Mucosa of stomach (tissue), 1 donor: ENCODE results near the gene TFAP2A.

Experiments
- H3K27me3 ChIP-seq: one replicate; pipeline ENCODE4 v1.7.0; 2013; ENCODE audit warnings: mild to moderate bottlenecking, low read length; ENCODE audit not compliant: control insufficient read depth, insufficient read depth
- H3K36me3 ChIP-seq: one replicate; pipeline ENCODE4 v1.7.0; 2013; ENCODE audit warnings: low read length; ENCODE audit not compliant: control insufficient read depth, insufficient read depth
- H3K4me1 ChIP-seq: one replicate; pipeline ENCODE4 v1.7.0; 2013; ENCODE audit warnings: mild to moderate bottlenecking, low read length; ENCODE audit not compliant: control insufficient read depth, insufficient read depth
- H3K4me3 ChIP-seq: one replicate; pipeline ENCODE4 v1.7.0; 2013; ENCODE audit warnings: low read length
- H3K9ac ChIP-seq: one replicate; pipeline ENCODE4 v1.7.0; 2013; ENCODE audit warnings: mild to moderate bottlenecking, low read length, moderate library complexity
- H3K9me3 ChIP-seq: one replicate; pipeline ENCODE4 v1.7.0; 2013; ENCODE audit warnings: mild to moderate bottlenecking, low read length, moderate library complexity; ENCODE audit not compliant: control insufficient read depth
- donor health status: Pancreatic carcinoma.

TFAP2A gene

GRCh38 chr6:10416516-10416862 lies 1.6 kb upstream of the TFAP2A start:
- peaks cover 34% of the 10 kb centered on the region for H3K4me1 ChIP-seq
- H3K9ac ChIP-seq: no peak overlapping the region
- no peaks in the 10 kb centered on the region for H3K9me3 ChIP-seq
- no peaks in the 10 kb centered on the region for H3K36me3 ChIP-seq
- peaks cover 98% of the 10 kb centered on the region for H3K27me3 ChIP-seq
- no peak overlapping the region for H3K4me3 ChIP-seq

GRCh38 chr6:10415617-10416480 lies 975 bp upstream of the TFAP2A start:
- peaks cover 34% of the 10 kb centered on the region for H3K4me1 ChIP-seq
- no peaks in the 10 kb centered on the region for H3K36me3 ChIP-seq
- H3K9me3 ChIP-seq: no peaks in the 10 kb centered on the region
- peaks cover 98% of the 10 kb centered on the region for H3K27me3 ChIP-seq
- H3K9ac ChIP-seq: no peak overlapping the region
- H3K4me3 ChIP-seq: no peak overlapping the region

DNA sequence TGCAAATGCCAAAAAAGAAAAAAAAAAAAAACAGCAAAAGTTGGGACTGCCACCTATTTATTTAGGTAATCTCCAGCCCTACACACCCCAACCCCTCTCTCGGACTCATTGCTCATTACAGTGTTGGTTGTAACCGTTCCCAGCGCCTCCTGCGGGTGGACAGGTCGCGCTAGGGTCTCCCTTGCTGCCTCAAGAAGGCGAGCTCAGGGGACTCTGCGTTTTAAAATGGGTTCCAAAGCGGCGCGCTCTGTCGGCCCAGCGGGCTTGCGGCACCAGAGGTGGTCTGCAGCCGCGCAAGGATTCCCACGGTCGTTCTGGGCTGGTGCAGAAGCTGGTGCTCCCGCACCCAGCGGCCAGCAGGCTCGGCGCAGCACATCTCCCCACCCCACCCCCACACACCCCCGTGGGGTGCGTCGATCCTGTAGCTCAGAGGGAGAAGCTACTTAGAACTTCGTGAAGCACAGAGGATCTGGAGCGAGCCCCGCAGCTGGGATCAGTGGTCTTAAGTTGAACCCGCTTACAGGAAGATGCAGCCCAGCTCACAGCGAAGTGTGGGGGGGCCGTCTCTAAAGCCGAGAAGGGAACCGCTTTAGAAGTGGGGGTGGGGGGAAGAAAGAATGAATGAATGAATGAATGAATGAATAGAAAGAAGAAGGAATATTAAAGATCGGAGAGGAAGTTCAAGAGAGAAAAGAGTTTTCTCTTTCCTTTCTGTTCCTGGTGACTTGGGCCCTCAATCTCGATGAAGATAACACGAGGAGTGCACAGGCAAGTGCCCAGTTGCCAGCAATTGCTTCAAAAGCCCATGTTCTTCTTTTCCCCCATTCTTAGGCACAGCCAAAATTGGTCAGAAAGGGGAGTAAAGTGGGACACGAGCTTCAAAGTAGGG lies 780 bp downstream of the TFAP2A start:
- Histone ChIP-seq H3K9ac (no peak overlapping the region), H3K4me3 (no peak overlapping the region), H3K36me3 (no peaks in the 10 kb centered on the region), H3K4me1 (peaks cover 34% of the 10 kb centered on the region), H3K27me3 (peaks cover 98% of the 10 kb centered on the region), H3K9me3 (no peaks in the 10 kb centered on the region)

- H3K36me3 ChIP-seq: no peaks in the 10 kb centered on the region
- no peak overlapping the region for H3K4me3 ChIP-seq
- H3K4me1 ChIP-seq: peaks cover 34% of the 10 kb centered on the region
- H3K9ac ChIP-seq: no peak overlapping the region
- no peaks in the 10 kb centered on the region for H3K9me3 ChIP-seq
- H3K27me3 ChIP-seq: peaks cover 97% of the 10 kb centered on the region
Measured at GRCh38 chr6:10413262-10413849, 1.5 kb downstream of the TFAP2A start.

- Histone ChIP-seq H3K9ac (no peak overlapping the region), H3K4me1 (peaks cover 34% of the 10 kb centered on the region)
Measured at GRCh38 chr6:10412461-10413261, 2.2 kb downstream of the TFAP2A start.

GRCh38 chr6:10411971-10412460 lies 2.9 kb downstream of the TFAP2A start:
- Histone ChIP-seq H3K9me3 (no peaks in the 10 kb centered on the region), H3K4me1 (peaks cover 31% of the 10 kb centered on the region), H3K4me3 (peak overlapping the region; percentile 56), H3K27me3 (peaks cover 97% of the 10 kb centered on the region), H3K9ac (peak overlapping the region; percentile 65), H3K36me3 (no peaks in the 10 kb centered on the region)

More at GRCh38 chr6:10412461-10413261, 2.2 kb downstream of the TFAP2A start:
- H3K27me3 ChIP-seq: peaks cover 97% of the 10 kb centered on the region
- H3K4me3 ChIP-seq: no peak overlapping the region
- H3K9me3 ChIP-seq: no peaks in the 10 kb centered on the region
- H3K36me3 ChIP-seq: no peaks in the 10 kb centered on the region

- Histone ChIP-seq H3K36me3 (no peaks in the 10 kb centered on the region), H3K9me3 (no peaks in the 10 kb centered on the region), H3K9ac (peak overlapping the region; percentile 65), H3K27me3 (peaks cover 97% of the 10 kb centered on the region), H3K4me1 (peaks cover 27% of the 10 kb centered on the region), H3K4me3 (peak overlapping the region; percentile 56)
Measured at GRCh38 chr6:10411131-10411970, 3.5 kb downstream of the TFAP2A start.

DNA sequence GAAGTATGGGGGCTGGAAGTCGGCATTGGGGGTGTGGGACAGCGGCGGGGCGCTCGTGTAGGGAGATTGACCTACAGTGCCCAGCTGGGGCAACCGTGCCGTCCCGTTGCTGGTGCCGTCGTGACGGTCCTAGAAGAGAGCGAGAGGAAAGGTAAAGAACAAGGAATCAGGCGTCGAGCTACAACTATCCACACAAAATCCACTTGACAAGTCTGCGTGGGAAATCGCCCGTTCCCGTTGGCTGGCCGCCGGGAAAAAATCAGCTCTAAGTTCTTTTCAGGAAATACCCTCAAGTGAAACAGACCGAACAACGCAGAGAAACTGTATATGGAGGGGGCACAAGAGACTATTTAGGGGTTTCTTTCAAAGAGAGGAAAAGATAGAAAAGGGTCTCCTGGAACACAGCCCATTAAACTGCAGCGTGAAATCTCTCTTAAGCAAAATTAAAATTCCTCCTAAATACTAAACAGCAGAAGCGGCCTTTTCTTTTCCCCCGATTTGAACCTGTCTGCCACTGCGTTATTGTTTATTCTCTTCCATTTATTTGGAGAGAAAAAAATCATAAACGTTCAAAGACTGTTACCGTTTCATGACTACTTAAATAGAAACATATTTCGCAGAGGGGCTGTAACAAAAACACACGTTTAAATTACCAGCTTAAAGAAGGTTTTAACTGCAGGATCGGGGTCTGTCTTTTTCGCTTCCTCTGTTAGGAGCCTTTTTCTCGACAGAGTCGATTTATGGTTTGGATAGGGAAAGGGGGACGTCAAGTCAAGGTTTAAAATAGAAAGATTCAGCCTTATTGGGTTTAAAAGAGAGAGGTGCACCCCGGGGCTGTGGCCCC lies 4.4 kb downstream of the TFAP2A start:
- H3K4me3 ChIP-seq: no peak overlapping the region

GRCh38 chr6:10409731-10410206 lies 5.1 kb downstream of the TFAP2A start:
- peaks cover 22% of the 10 kb centered on the region for H3K4me1 ChIP-seq

More for the DNA sequence above, 4.4 kb downstream of the TFAP2A start:
- Histone ChIP-seq H3K36me3 (no peaks in the 10 kb centered on the region), H3K9ac (no peak overlapping the region), H3K9me3 (no peaks in the 10 kb centered on the region), H3K4me1 (peaks cover 26% of the 10 kb centered on the region), H3K27me3 (peaks cover 91% of the 10 kb centered on the region)

GRCh38 chr6:10409233-10409721 lies 5.6 kb downstream of the TFAP2A start:
- Histone ChIP-seq H3K9ac (no peak overlapping the region), H3K4me3 (no peak overlapping the region), H3K27me3 (peaks cover 88% of the 10 kb centered on the region), H3K9me3 (no peaks in the 10 kb centered on the region), H3K36me3 (no peaks in the 10 kb centered on the region), H3K4me1 (peaks cover 20% of the 10 kb centered on the region)

More at GRCh38 chr6:10409731-10410206, 5.1 kb downstream of the TFAP2A start:
- Histone ChIP-seq H3K27me3 (peaks cover 91% of the 10 kb centered on the region), H3K36me3 (no peaks in the 10 kb centered on the region), H3K9me3 (no peaks in the 10 kb centered on the region), H3K9ac (no peak overlapping the region), H3K4me3 (no peak overlapping the region)
